Measurements from ENCODE around the gene PRODH.
"Not testable (repeated sequence)": the region's sequence is repeated elsewhere in the genome, so short reads cannot be mapped to it uniquely, and the experiment has no call there.

Gene PRODH

DNA sequence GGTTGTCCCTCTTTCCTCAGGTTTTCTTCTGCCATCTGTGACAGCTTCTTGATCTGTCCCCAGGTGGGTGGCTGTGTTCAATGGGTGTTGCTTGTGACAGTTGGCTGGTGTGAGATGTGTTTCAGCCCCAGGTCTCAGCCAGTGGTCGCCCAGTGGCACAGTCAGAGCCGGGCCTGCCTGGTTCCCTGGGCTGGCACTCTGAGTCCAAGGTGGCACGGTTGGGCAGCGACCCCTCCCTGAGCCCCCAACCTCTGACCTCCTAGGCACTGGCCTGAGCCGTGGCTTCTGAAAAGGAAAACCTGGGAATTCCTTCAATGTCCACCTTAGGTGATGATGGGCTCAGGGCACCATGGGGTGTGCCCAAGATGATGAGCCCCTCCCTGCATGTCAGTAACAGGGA is 14.0 kb upstream of the PRODH start:
- ChIA-PET POLR2A (interaction anchor here (1.1 kb wide), 1 partner anchor 44 kb away, joined by 3 read pairs; the partner anchor contains the start of gene DGCR6), CTCF (no interaction called here)
- TF ChIP-seq, protein P1, sequence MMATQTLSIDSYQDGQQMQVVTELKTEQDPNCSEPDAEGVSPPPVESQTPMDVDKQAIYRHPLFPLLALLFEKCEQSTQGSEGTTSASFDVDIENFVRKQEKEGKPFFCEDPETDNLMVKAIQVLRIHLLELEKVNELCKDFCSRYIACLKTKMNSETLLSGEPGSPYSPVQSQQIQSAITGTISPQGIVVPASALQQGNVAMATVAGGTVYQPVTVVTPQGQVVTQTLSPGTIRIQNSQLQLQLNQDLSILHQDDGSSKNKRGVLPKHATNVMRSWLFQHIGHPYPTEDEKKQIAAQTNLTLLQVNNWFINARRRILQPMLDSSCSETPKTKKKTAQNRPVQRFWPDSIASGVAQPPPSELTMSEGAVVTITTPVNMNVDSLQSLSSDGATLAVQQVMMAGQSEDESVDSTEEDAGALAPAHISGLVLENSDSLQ (IDR thresholded peaks at IDR 0.05): no peak
- TF ChIP-seq LEF1 (IDR thresholded peaks at IDR 0.05; ENCODE audit: borderline replicate concordance) (no peak), ZNF384 (IDR thresholded peaks at IDR 0.05) (no peak)
- DNase-seq (ENCODE audit: extremely low spot score): no peak

DNA sequence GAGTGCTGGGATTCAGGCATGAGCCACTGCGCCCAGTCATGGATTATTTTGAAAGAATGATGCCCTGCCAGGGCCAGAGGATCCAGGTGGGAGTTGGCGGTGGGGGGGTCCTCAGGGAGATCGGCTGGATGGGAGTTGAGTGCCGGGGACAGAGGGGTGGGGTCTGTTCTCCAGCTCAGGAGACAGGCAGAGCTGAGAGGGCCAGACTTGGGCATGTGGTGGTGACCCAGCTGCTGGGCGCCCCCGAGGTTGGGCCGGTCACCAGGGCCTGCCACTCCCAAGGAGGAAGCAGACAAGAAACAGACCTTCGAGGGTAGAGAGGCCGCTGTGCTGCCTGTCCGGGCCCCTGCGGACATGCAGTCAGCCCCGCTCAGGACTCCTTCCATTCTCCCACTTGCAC is 11.8 kb upstream of the PRODH start:
- TF ChIP-seq CTBP1 (IDR thresholded peaks at IDR 0.05; ENCODE audit: borderline replicate concordance) (no peak), SUZ12 (IDR thresholded peaks at IDR 0.05) (no peak), TARDBP (IDR thresholded peaks at IDR 0.05) (no peak), HDGF (IDR thresholded peaks at IDR 0.05; ENCODE audit: borderline replicate concordance) (no peak), ARNT (IDR thresholded peaks at IDR 0.05) (no peak), FOXK2 (IDR thresholded peaks at IDR 0.05) (no peak), BHLHE40 (IDR thresholded peaks at IDR 0.05; ENCODE audit: borderline replicate concordance) (no peak), LEF1 (IDR thresholded peaks at IDR 0.05; ENCODE audit: borderline replicate concordance) (no peak), FOXA1 (IDR thresholded peaks at IDR 0.05) (no peak), ZNF384 (IDR thresholded peaks at IDR 0.05) (no peak), NFRKB (IDR thresholded peaks at IDR 0.05) (no peak), L3MBTL2 (conservative IDR thresholded peaks at IDR 0.05) (no peak), SP1 (IDR thresholded peaks at IDR 0.05) (no peak), ELF4 (IDR thresholded peaks at IDR 0.05) (no peak), FOXM1 (IDR thresholded peaks at IDR 0.05; ENCODE audit: borderline replicate concordance) (no peak)
- TF ChIP-seq, protein P1 (IDR thresholded peaks at IDR 0.05): no peak
- no peak for DNase-seq (ENCODE audit: extremely low spot score)
- ChIA-PET POLR2A (no interaction called here), CTCF (interaction anchor here (0.9 kb wide), 1 partner anchor 682 kb away, joined by 3 read pairs; no protein-coding TSS in a partner anchor)

DNA sequence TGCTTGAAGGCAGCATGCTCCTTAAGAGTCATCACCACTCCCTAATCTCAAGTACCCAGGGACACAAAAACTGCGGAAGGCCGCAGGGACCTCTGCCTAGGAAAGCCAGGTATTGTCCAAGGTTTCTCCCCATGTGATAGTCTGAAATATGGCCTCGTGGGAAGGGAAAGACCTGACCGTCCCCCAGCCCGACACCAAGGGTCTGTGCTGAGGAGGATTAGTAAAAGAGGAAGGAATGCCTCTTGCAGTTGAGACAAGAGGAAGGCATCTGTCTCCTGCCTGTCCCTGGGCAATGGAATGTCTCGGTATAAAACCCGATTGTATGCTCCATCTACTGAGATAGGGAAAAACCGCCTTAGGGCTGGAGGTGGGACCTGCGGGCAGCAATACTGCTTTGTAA is 11.0 kb upstream of the PRODH start:
- DNase-seq (ENCODE audit: extremely low spot score); POLR2A ChIA-PET; CTCF ChIA-PET: not testable (repeated sequence)

DNA sequence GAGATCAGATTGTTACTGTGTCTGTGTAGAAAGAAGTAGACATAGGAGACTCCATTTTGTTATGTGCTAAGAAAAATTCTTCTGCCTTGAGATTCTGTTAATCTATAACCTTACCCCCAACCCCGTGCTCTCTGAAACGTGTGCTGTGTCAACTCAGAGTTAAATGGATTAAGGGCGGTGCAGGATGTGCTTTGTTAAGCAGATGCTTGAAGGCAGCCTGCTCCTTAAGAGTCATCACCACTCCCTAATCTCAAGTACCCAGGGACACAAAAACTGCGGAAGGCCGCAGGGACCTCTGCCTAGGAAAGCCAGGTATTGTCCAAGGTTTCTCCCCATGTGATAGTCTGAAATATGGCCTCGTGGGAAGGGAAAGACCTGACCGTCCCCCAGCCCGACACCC is 2.6 kb upstream of the PRODH start:
- DNase-seq (ENCODE audit: extremely low spot score); CTCF ChIA-PET; POLR2A ChIA-PET: not testable (repeated sequence)

DNA sequence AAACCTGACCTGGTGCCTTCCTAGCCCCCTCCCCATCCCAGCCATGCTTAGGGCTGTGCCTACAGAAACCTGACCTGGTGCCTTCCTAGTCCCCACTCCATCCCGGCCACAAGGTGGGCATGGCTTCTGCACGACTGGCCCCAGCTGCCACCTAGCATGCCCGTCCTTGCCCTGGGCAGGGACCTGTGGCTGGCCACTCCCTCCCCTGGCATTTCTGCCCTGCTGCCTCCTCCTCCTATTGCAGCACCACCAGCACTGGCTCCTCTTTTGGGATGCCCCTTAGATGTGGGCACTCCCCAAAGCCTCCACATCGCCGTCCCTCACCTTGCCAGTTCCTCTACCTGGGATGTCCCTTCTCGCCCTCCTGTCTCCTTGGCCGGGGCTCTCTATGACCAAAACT is 1.4 kb downstream of the PRODH start:
- DNase-seq (ENCODE audit: extremely low spot score); CTCF ChIA-PET; POLR2A ChIA-PET: not testable (repeated sequence)

DNA sequence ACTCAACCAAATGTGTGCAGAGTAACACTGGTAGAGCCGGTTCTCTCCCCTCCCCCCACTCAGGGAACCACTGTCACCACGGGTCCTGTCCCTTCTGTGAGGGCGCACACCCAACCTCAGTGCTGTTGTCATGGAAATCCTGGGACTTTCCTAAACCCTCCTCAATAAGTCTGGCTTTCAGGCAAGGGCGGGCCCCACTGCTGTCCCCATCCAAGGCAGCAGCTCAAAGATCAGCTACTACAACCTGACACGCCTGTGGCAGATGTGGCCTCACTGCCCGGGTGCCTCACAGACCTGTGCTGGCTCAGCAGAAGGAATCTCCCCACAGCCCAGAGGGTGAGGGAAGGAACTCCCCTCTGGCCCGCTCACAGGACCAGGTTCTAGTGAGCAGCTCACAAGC is 2.2 kb downstream of the PRODH start:
- CTCF ChIA-PET: no interaction called here
- POLR2A ChIA-PET: no interaction called here
- TF ChIP-seq ARNT (IDR thresholded peaks at IDR 0.05) (no peak), CTBP1 (IDR thresholded peaks at IDR 0.05; ENCODE audit: borderline replicate concordance) (no peak), FOXK2 (IDR thresholded peaks at IDR 0.05) (no peak), HDGF (IDR thresholded peaks at IDR 0.05; ENCODE audit: borderline replicate concordance) (no peak), ZNF384 (IDR thresholded peaks at IDR 0.05) (no peak), NFRKB (IDR thresholded peaks at IDR 0.05) (no peak), L3MBTL2 (conservative IDR thresholded peaks at IDR 0.05) (no peak), FOXM1 (IDR thresholded peaks at IDR 0.05; ENCODE audit: borderline replicate concordance) (no peak), LEF1 (IDR thresholded peaks at IDR 0.05; ENCODE audit: borderline replicate concordance) (no peak), SP1 (IDR thresholded peaks at IDR 0.05) (no peak), SUZ12 (IDR thresholded peaks at IDR 0.05) (no peak), BHLHE40 (IDR thresholded peaks at IDR 0.05; ENCODE audit: borderline replicate concordance) (no peak), FOXA1 (IDR thresholded peaks at IDR 0.05) (no peak), ELF4 (IDR thresholded peaks at IDR 0.05) (no peak), TARDBP (IDR thresholded peaks at IDR 0.05) (no peak)
- TF ChIP-seq, protein P1 (IDR thresholded peaks at IDR 0.05): no peak
- DNase-seq (ENCODE audit: extremely low spot score): no peak

DNA sequence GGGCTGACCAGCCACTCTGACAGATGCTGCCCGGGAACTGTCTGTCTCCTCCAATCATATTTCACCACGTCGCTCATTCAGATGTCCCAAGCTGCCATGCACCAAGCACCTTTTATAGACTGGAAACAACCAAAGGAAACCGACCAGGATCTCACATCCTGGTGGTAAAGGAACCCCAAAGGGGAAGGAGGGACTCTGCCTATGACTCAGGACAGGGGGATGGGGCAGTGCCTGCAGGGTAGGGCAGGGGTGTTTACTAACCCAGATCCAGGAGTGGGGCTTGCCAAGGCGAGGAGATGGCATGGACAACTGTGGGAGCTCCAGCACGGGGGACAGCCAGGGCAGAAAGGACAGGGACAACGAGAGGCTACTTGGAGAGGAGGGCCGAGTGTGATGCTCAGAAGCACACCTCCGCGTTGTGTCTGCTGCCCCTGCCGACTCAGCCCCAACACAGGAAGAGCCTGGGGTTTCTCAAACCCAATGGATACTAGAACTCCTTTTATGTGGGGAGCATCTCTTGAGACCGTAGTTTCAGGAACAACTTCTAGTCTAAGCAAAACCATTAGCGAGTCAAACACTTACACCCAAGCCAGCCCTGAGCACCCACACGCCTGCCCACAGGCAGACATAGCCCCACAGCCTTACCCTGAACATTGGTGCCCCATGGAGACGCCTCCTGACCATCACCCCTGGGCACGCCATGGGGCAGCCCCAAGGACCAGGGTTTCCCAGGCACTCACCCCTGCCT is 4.0 kb downstream of the PRODH start:
- CTCF ChIA-PET: interaction anchor here (0.8 kb wide), 1 partner anchor 24 kb away, joined by 3 read pairs; no protein-coding TSS in a partner anchor
- TF ChIP-seq FOXK2 (IDR thresholded peaks at IDR 0.05): no peak
- TF ChIP-seq LEF1 (IDR thresholded peaks at IDR 0.05; ENCODE audit: borderline replicate concordance): no peak
- no peak for TF ChIP-seq ELF4 (IDR thresholded peaks at IDR 0.05)
- no peak for TF ChIP-seq L3MBTL2 (conservative IDR thresholded peaks at IDR 0.05)
- no peak for TF ChIP-seq SUZ12 (IDR thresholded peaks at IDR 0.05)
- no peak for TF ChIP-seq FOXM1 (IDR thresholded peaks at IDR 0.05; ENCODE audit: borderline replicate concordance)
- TF ChIP-seq HDGF (IDR thresholded peaks at IDR 0.05; ENCODE audit: borderline replicate concordance): no peak
- TF ChIP-seq NFRKB (IDR thresholded peaks at IDR 0.05): no peak
- TF ChIP-seq CTBP1 (IDR thresholded peaks at IDR 0.05; ENCODE audit: borderline replicate concordance): no peak
- TF ChIP-seq, protein P1 (IDR thresholded peaks at IDR 0.05): no peak
- TF ChIP-seq BHLHE40 (IDR thresholded peaks at IDR 0.05; ENCODE audit: borderline replicate concordance): no peak
- TF ChIP-seq ZNF384 (IDR thresholded peaks at IDR 0.05): no peak
- TF ChIP-seq TARDBP (IDR thresholded peaks at IDR 0.05): no peak
- no peak for DNase-seq (ENCODE audit: extremely low spot score)
- POLR2A ChIA-PET: interaction anchor here (1.1 to 1.3 kb wide), 2 partner anchors 25 to 26 kb away, joined by 4 to 6 read pairs; partner anchors contain the start of gene DGCR6

Data from HEK293T (cell line).